HG03039 (cell line): ENCODE measurements around the gene USP9X.
"Not testable (repeated sequence)": the region's sequence is repeated elsewhere in the genome, so short reads cannot be mapped to it uniquely, and the experiment has no call there.

Experiments used
- ATAC-seq: cut with Tn5 transposase; IDR thresholded peaks from one replicate; pipeline ENCODE4 v1.9.1; 2021; ENCODE audit warnings: mild to moderate bottlenecking, moderate library complexity; ENCODE audit not compliant: unreplicated experiment

USP9X gene

GRCh38 chrX:41084893-41085511, at the start of gene USP9X:
TSS of gene USP9X (plus strand) at chrX:41085445. CDS start at chrX:41123629, 38,184 bp downstream.
- ATAC-seq = peak; percentile 38

- ATAC-seq = no peak
Measured at GRCh38 chrX:41035582-41035981, 49.7 kb upstream of the USP9X start.

- no peak for ATAC-seq
Measured at GRCh38 chrX:41036668-41037326, 48.4 kb upstream of the USP9X start.

- no peak for ATAC-seq
Measured at GRCh38 chrX:41043196-41043595, 42.0 kb upstream of the USP9X start.

- ATAC-seq = no peak
Measured at GRCh38 chrX:41043674-41044345, 41.4 kb upstream of the USP9X start.

GRCh38 chrX:41045960-41046567, 39.2 kb upstream of the USP9X start:
- no peak for ATAC-seq

GRCh38 chrX:41047878-41048534, 37.2 kb upstream of the USP9X start:
- no peak for ATAC-seq

GRCh38 chrX:41050359-41050758, 34.9 kb upstream of the USP9X start:
- no peak for ATAC-seq

- ATAC-seq = no peak
Measured at GRCh38 chrX:41051288-41051687, 34.0 kb upstream of the USP9X start.

- no peak for ATAC-seq
Measured at GRCh38 chrX:41055740-41056139, 29.5 kb upstream of the USP9X start.

- not testable (repeated sequence) for ATAC-seq
Measured at GRCh38 chrX:41063276-41063675, 22.0 kb upstream of the USP9X start.

GRCh38 chrX:41064018-41064417, 21.2 kb upstream of the USP9X start:
- no peak for ATAC-seq

GRCh38 chrX:41066391-41066790, 18.9 kb upstream of the USP9X start:
- ATAC-seq = no peak

GRCh38 chrX:41066969-41067368, 18.3 kb upstream of the USP9X start:
- ATAC-seq = no peak

GRCh38 chrX:41067721-41068120, 17.5 kb upstream of the USP9X start:
- no peak for ATAC-seq

GRCh38 chrX:41076742-41077141, 8.5 kb upstream of the USP9X start:
- ATAC-seq = no peak

- ATAC-seq = no peak
Measured at GRCh38 chrX:41081821-41082220, 3.4 kb upstream of the USP9X start.

GRCh38 chrX:41082783-41083182, 2.5 kb upstream of the USP9X start:
- no peak for ATAC-seq

- peak; percentile 59 for ATAC-seq
Measured at GRCh38 chrX:41084044-41084892, 977 bp upstream of the USP9X start.

GRCh38 chrX:41085512-41085877, 250 bp downstream of the USP9X start:
- ATAC-seq = peak; percentile 19
